Type B pancreatic cell (in vitro differentiated cells): ENCODE results near the gene DMKN. TPM values are rescaled to one million over a fixed set of nuclear protein-coding genes. Genes with fewer than 3 reads are reported as not detected.

ENCODE experiments used
- DNase-seq: peaks from one replicate; pipeline ENCODE4 v3.0.0; 2021; ENCODE audit warnings: mixed read lengths; ENCODE audit not compliant: unreplicated experiment; ENCODE audit errors: extremely low spot score
- H3K27ac Mint-ChIP-seq: 2 replicates; pipeline ENCODE4 v1.8.0; 2021; ENCODE audit warnings: mild to moderate bottlenecking, mixed read lengths
- H3K27me3 Mint-ChIP-seq: 2 replicates; pipeline ENCODE4 v1.8.0; 2021; ENCODE audit warnings: mixed read lengths
- H3K36me3 Mint-ChIP-seq: 2 replicates; pipeline ENCODE4 v1.8.0; 2021; ENCODE audit warnings: mixed read lengths
- H3K4me1 Mint-ChIP-seq: one replicate; pipeline ENCODE4 v1.8.0; 2021; ENCODE audit warnings: mixed read lengths; ENCODE audit not compliant: unreplicated experiment
- H3K4me3 Mint-ChIP-seq: 2 replicates; pipeline ENCODE4 v1.8.0; 2021; ENCODE audit warnings: mild to moderate bottlenecking, mixed read lengths
- H3K9me3 Mint-ChIP-seq: 2 replicates; pipeline ENCODE4 v1.8.0; 2021; ENCODE audit warnings: mixed read lengths
- total RNA-seq: library from RNA; stranded (reverse); gene quantifications from 2 replicates; pipeline ENCODE4 v1.2.1, GENCODE V29; 2021; ENCODE audit warnings: low replicate concordance
- TF ChIP-seq, protein P1 (sequence below): fragments of 200-600 bp; sonication (generic); conservative IDR thresholded peaks from 2 replicates; pipeline ENCODE4 v1.5.0; 2021; ENCODE audit warnings: antibody characterized with exemption, mild to moderate bottlenecking

Gene DMKN
- total RNA-seq, 1 donor from 2014 or later: 70.9 TPM

DNA sequence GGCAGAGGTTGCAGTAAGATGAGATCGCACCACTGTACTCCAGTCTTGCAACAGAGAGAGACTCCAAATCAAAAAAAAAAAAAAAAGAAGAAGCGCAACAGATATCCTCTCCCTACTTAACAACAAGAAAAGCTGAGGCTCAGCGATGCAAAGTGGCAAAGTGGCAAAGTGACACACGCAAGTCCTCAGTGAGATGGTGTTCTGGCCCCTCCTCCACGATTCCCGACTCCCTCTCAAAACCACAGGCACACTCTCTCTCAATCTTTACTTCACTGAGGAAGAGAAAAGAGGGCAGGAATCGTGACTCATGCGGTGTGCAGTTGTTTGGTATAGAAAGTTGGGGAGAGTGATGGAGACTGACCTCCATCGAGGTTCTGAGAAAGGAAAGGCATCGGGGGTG, 52.8 kb downstream of the DMKN start:
- Mint-ChIP-seq H3K4me1 (peaks cover 14% of the 10 kb centered on the region), H3K9me3 (no peaks in the 10 kb centered on the region), H3K4me3 (no peak overlapping the region), H3K27me3 (peaks cover 11% of the 10 kb centered on the region), H3K27ac (no peak overlapping the region), H3K36me3 (no peaks in the 10 kb centered on the region)
- TF ChIP-seq, protein P1, sequence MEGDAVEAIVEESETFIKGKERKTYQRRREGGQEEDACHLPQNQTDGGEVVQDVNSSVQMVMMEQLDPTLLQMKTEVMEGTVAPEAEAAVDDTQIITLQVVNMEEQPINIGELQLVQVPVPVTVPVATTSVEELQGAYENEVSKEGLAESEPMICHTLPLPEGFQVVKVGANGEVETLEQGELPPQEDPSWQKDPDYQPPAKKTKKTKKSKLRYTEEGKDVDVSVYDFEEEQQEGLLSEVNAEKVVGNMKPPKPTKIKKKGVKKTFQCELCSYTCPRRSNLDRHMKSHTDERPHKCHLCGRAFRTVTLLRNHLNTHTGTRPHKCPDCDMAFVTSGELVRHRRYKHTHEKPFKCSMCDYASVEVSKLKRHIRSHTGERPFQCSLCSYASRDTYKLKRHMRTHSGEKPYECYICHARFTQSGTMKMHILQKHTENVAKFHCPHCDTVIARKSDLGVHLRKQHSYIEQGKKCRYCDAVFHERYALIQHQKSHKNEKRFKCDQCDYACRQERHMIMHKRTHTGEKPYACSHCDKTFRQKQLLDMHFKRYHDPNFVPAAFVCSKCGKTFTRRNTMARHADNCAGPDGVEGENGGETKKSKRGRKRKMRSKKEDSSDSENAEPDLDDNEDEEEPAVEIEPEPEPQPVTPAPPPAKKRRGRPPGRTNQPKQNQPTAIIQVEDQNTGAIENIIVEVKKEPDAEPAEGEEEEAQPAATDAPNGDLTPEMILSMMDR: no peak
- DNase-seq: no peak

DNA sequence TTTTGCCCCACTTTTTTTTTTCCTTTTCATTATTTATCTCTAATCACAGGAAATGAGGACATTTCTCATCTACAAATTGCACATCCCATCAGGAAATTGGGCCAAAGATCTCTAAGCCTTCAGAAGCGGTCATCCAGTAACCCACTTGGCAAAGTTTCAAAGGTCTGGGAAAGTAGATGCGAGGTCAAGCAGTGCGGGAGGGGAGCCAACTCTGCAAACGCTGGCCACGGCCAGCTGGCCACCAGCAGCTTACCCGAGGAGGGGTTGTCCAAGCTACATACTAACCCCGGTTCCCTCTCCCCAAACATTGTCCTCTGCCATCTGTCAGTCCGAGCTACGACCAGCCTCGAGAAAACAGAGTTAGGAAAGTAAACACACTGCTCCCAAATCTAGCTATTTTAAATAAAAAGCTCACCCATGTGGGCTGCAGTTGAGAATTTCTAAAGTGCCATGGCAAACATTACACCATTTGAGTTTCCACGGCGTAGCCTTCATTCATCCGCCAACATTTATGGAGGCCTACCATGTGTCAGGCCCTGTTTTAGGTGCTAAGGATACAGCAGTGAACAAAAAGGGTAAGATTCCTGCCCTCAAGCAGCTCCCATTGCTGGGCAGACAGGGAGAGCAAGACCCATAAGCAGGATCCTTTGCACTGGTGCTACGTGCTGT, 53.9 kb downstream of the DMKN start:
- DNase-seq: no peak
- TF ChIP-seq, protein P1: no peak
- Mint-ChIP-seq H3K27me3 (peaks cover 6% of the 10 kb centered on the region), H3K4me3 (no peak overlapping the region), H3K36me3 (no peaks in the 10 kb centered on the region), H3K4me1 (peaks cover 14% of the 10 kb centered on the region), H3K9me3 (no peaks in the 10 kb centered on the region), H3K27ac (peak overlapping the region; percentile 35)

DNA sequence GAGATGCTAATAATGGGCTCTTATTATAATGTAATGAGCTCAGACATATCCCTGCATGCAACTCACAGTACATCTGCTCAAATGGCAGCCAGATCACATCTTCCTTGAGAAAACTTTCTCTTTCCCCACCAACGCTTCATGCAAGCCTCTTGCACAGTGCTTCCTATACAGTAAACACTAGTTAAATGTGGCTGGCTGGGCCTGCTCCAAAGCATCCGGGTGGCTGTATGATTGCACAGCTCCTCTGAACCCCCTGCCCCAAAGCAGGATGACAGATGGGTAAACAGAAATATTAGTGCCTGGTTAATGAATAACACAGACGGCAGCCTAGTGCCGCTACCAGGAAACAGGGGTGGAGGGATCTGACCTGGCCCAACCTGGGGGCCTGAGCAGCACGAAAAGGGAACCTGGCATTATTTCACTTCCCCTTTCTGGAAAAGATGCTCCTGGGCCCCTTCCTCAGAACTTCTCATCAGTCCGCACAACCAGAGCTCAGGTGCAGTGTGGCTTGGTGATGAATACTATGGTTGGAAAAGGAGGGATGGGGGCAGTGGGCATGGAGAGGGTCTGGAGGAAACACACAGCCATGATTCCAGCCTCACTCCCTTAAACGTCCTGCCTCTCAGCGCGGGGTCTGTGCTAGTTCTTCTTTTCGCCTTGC, 54.6 kb downstream of the DMKN start:
- TF ChIP-seq, protein P1: no peak
- H3K36me3 Mint-ChIP-seq: no peaks in the 10 kb centered on the region
- DNase-seq: no peak
- no peaks in the 10 kb centered on the region for H3K9me3 Mint-ChIP-seq
- peak overlapping the region; percentile 35 for H3K27ac Mint-ChIP-seq
- H3K4me1 Mint-ChIP-seq: peaks cover 14% of the 10 kb centered on the region
- H3K4me3 Mint-ChIP-seq: no peak overlapping the region
- peaks cover 6% of the 10 kb centered on the region for H3K27me3 Mint-ChIP-seq

DNA sequence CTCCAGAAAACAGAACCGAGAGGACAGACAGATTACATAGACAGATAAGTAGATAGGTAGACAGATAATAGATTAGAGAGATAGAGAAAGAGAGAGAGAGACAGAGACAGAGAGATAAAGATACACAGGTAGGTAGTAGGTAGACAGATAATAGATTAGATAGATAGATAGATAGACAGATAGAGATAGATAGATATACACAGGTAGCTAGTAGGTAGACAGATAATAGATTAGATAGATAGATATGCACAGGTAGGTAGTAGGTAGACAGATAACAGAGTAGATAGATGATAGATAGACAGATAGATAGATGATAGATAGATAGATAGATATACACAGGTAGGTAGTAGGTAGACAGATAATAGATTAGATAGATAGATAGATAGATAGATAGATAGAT, 55.3 kb downstream of the DMKN start:
- no peaks in the 10 kb centered on the region for H3K36me3 Mint-ChIP-seq
- H3K27me3 Mint-ChIP-seq: peaks cover 8% of the 10 kb centered on the region
- no peaks in the 10 kb centered on the region for H3K9me3 Mint-ChIP-seq
- H3K27ac Mint-ChIP-seq: peak overlapping the region; percentile 35
- TF ChIP-seq, protein P1: no peak
- peaks cover 14% of the 10 kb centered on the region for H3K4me1 Mint-ChIP-seq
- no peak for DNase-seq
- no peak overlapping the region for H3K4me3 Mint-ChIP-seq

DNA sequence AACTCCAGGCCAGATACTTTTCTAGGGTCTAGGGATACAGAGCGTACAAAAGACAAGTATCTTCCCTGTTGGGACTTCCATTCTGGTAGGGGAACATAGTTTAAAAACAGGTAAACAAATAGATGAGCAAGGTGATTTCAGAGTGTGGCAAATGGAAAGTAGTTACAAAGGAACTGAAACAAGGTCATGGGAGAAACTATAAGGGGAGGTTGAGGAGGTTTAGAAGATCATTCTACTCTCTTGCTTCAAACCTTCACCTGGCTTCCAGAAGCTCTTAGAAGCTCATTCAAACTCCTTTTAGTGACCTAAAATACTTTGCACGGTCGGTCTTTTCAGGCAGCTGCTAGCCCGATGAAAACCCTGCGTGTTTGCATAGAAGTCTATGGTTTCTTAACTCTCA, 56.3 kb downstream of the DMKN start:
- DNase-seq: no peak
- Mint-ChIP-seq H3K4me1 (peaks cover 8% of the 10 kb centered on the region), H3K27ac (no peak overlapping the region), H3K4me3 (no peak overlapping the region), H3K36me3 (no peaks in the 10 kb centered on the region), H3K27me3 (peaks cover 13% of the 10 kb centered on the region), H3K9me3 (no peaks in the 10 kb centered on the region)
- TF ChIP-seq, protein P1: no peak
